SU-DHL-6 (cell line): ENCODE data around the gene ATRIP.

Experiments used
- H2AFZ ChIP-seq: fragments of 200-600 bp; sonication (generic); 2 replicates; pipeline ENCODE4 v1.6.1; 2014; ENCODE audit warnings: low read depth, mild to moderate bottlenecking, moderate library complexity, mixed read lengths, antibody characterized with exemption, low read length; ENCODE audit not compliant: severe bottlenecking
- H3F3A ChIP-seq: fragments of 200-600 bp; shearing (Covaris generic); 2 replicates; pipeline ENCODE4 v1.6.0; 2016; ENCODE audit warnings: antibody characterized with exemption, mild to moderate bottlenecking; ENCODE audit not compliant: insufficient read depth
- H3K27ac ChIP-seq: fragments of 200-600 bp; sonication (generic); 2 replicates; pipeline ENCODE4 v1.5.1; 2016; ENCODE audit warnings: low read depth, mild to moderate bottlenecking, low read length, moderate library complexity, mixed read lengths
- H3K27me3 ChIP-seq: fragments of 200-600 bp; sonication (generic), shearing (Covaris generic); 2 replicates; pipeline ENCODE4 v1.6.0; 2014; ENCODE audit warnings: mild to moderate bottlenecking, low read length
- H3K36me3 ChIP-seq: fragments of 200-600 bp; sonication (generic); 2 replicates; pipeline ENCODE4 v1.6.1; 2014; ENCODE audit warnings: mild to moderate bottlenecking, low read length, mixed read lengths
- H3K4me2 ChIP-seq: fragments of 300-600, 200-600 bp; shearing (Covaris generic), sonication (generic); 2 replicates; pipeline ENCODE4 v1.6.0; 2014; ENCODE audit warnings: low read length, low read depth, mild to moderate bottlenecking; ENCODE audit not compliant: poor library complexity, severe bottlenecking
- H3K4me3 ChIP-seq: fragments of 200-600 bp; sonication (generic); 2 replicates; pipeline ENCODE4 v1.5.1; 2014; ENCODE audit warnings: antibody characterized with exemption, low read length, mild to moderate bottlenecking, mixed read lengths; ENCODE audit not compliant: insufficient read depth, poor library complexity, severe bottlenecking
- H3K79me2 ChIP-seq: fragments of 200-600 bp; sonication (generic); 2 replicates; pipeline ENCODE4 v1.6.1; 2014; ENCODE audit warnings: mild to moderate bottlenecking, low read length, moderate library complexity; ENCODE audit not compliant: insufficient read depth
- H3K9ac ChIP-seq: fragments of 200-600 bp; sonication (generic); 2 replicates; pipeline ENCODE4 v1.7.0; 2014; ENCODE audit warnings: mild to moderate bottlenecking, low read length
- H3K9me2 ChIP-seq: fragments of 200-600 bp; sonication (generic); replicated peaks from 2 replicates; pipeline ENCODE4 v1.6.1; 2014; ENCODE audit warnings: low read length; ENCODE audit not compliant: insufficient read depth
- H3K9me3 ChIP-seq: fragments of 200-600 bp; sonication (generic); 2 replicates; pipeline ENCODE4 v1.6.1; 2014; ENCODE audit warnings: low read length, mixed read lengths; ENCODE audit not compliant: insufficient read depth
- H4K20me1 ChIP-seq: fragments of 200-600 bp; sonication (generic); 2 replicates; pipeline ENCODE4 v1.6.1; 2014; ENCODE audit warnings: low read depth, mild to moderate bottlenecking, antibody characterized with exemption, low read length, moderate library complexity, mixed read lengths
- CTCF ChIP-seq: fragments of 200-600 bp; sonication (generic); IDR thresholded peaks from one replicate; pipeline ENCODE4 v1.5.1; 2017; ENCODE audit warnings: antibody characterized with exemption, mild to moderate bottlenecking, low read length, moderate library complexity; ENCODE audit not compliant: insufficient read depth, poor library complexity, severe bottlenecking
- EZH2phosphoT487 ChIP-seq: fragments of 200-600 bp; sonication (generic), shearing (Covaris generic); conservative IDR thresholded peaks from 2 replicates; pipeline ENCODE4 v1.6.1; 2018; ENCODE audit warnings: mild to moderate bottlenecking, antibody characterized with exemption, low read length, moderate library complexity, mixed read lengths

The ATRIP gene

GRCh38 chr3:48486952-48487351 is 40.4 kb downstream of the ATRIP start:
- Histone ChIP-seq H3K79me2 (no peaks in the 10 kb centered on the region), H2AFZ (no peak overlapping the region), H3K27ac (no peak overlapping the region), H3K9me3 (no peaks in the 10 kb centered on the region), H3K9me2 (no peaks in the 10 kb centered on the region), H4K20me1 (no peaks in the 10 kb centered on the region), H3K4me3 (no peak overlapping the region), H3F3A (peaks cover 4% of the 10 kb centered on the region; the same call in 1 of the 2 replicates), H3K9ac (no peak overlapping the region), H3K27me3 (no peaks in the 10 kb centered on the region), H3K36me3 (no peaks in the 10 kb centered on the region), H3K4me2 (no peak overlapping the region)
- no peak for TF ChIP-seq EZH2phosphoT487
- TF ChIP-seq CTCF = no peak

- Histone ChIP-seq H3K27ac (no peak overlapping the region), H3K79me2 (no peaks in the 10 kb centered on the region), H3K27me3 (no peaks in the 10 kb centered on the region), H3K36me3 (no peaks in the 10 kb centered on the region), H3K9me2 (no peaks in the 10 kb centered on the region), H3F3A (no peaks in the 10 kb centered on the region), H4K20me1 (no peaks in the 10 kb centered on the region), H2AFZ (no peak overlapping the region), H3K4me2 (no peak overlapping the region), H3K4me3 (no peak overlapping the region), H3K9ac (no peak overlapping the region), H3K9me3 (no peaks in the 10 kb centered on the region)
- TF ChIP-seq CTCF (no peak), EZH2phosphoT487 (no peak)
These were observed 46.1 kb downstream of the ATRIP start for GRCh38 chr3:48492461-48493202.

- H3K4me2 ChIP-seq = no peak overlapping the region
- no peaks in the 10 kb centered on the region for H3K9me3 ChIP-seq
- TF ChIP-seq EZH2phosphoT487 (no peak), CTCF (no peak)
These were observed 46.6 kb downstream of the ATRIP start for GRCh38 chr3:48493203-48493501.

More at GRCh38 chr3:48493203-48493501, 46.6 kb downstream of the ATRIP start:
- H4K20me1 ChIP-seq = no peaks in the 10 kb centered on the region
- H3K27me3 ChIP-seq = no peaks in the 10 kb centered on the region
- H3K79me2 ChIP-seq = no peaks in the 10 kb centered on the region
- H3K9ac ChIP-seq = no peak overlapping the region
- no peak overlapping the region for H2AFZ ChIP-seq
- no peaks in the 10 kb centered on the region for H3K36me3 ChIP-seq
- H3F3A ChIP-seq = no peaks in the 10 kb centered on the region
- no peaks in the 10 kb centered on the region for H3K9me2 ChIP-seq
- no peak overlapping the region for H3K4me3 ChIP-seq
- no peak overlapping the region for H3K27ac ChIP-seq
